K562 (cell line): Measurements from ENCODE around the gene ANK3. TPM values are rescaled to one million over a fixed set of nuclear protein-coding genes. Genes with fewer than 3 reads are reported as not detected.

Source experiments
- ARID2 ChIP-seq: fragments of 450-650 bp; IDR thresholded peaks from 2 replicates; pipeline ENCODE4 v1.6.1; 2017; ENCODE audit warnings: antibody characterized with exemption, mild to moderate bottlenecking
- ATF6 ChIP-seq: sonication (generic); formaldehyde crosslinking; IDR thresholded peaks from 2 replicates; pipeline ENCODE4 v1.4.0; 2020; ENCODE audit warnings: mild to moderate bottlenecking, missing genetic modification reagents
- CCAR2 ChIP-seq: fragments of 200-400 bp; formaldehyde crosslinking; IDR thresholded peaks from 2 replicates; pipeline ENCODE4 v1.6.1; 2017; ENCODE audit warnings: mild to moderate bottlenecking, low read depth, low read length
- EP400 ChIP-seq: fragments of 450-650 bp; IDR thresholded peaks from 2 replicates; pipeline ENCODE4 v1.6.1; 2017; ENCODE audit warnings: antibody characterized with exemption, mild to moderate bottlenecking, moderate library complexity
- FOXA3 ChIP-seq, 2 experiments: fragments of 450-650 bp in 1 of 2; sonication (generic) in 1 of 2; formaldehyde crosslinking; IDR thresholded peaks in 1 of 2; conservative IDR thresholded peaks in 1 of 2; 2 replicates each; pipeline versions ENCODE4 v1.4.0 to v1.8.0; 2020 to 2022; ENCODE audit warnings: mild to moderate bottlenecking in 2 of 2, missing genetic modification reagents in 1 of 2
- FOXP4 ChIP-seq: sonication (generic); formaldehyde crosslinking; IDR thresholded peaks from 2 replicates; pipeline ENCODE4 v1.8.0; 2022; ENCODE audit warnings: mild to moderate bottlenecking, missing genetic modification reagents, borderline replicate concordance
- HDAC3 ChIP-seq: fragments of 450-650 bp; IDR thresholded peaks from 2 replicates; pipeline ENCODE4 v1.6.1; 2018; ENCODE audit warnings: borderline replicate concordance, mild to moderate bottlenecking, moderate library complexity; ENCODE audit not compliant: partially characterized antibody
- HNRNPL ChIP-seq: fragments of 200-400 bp; formaldehyde crosslinking; IDR thresholded peaks from 2 replicates; pipeline ENCODE4 v1.6.1; 2017; ENCODE audit warnings: low read depth, mild to moderate bottlenecking, low read length
- IFI16 ChIP-seq: fragments of 250-450 bp; sonication (Bioruptor Pico); IDR thresholded peaks from 2 replicates; pipeline ENCODE4 v2.1.2; 2022; ENCODE audit warnings: mild to moderate bottlenecking, inconsistent platforms
- MAFF ChIP-seq: IDR thresholded peaks from 2 replicates; pipeline ENCODE4 v1.6.1; 2012; ENCODE audit warnings: low read length, improper control_type of control experiment
- NRF1 ChIP-seq, 2 experiments: fragments of 450-650 bp; IDR thresholded peaks in 1 of 2; conservative IDR thresholded peaks in 1 of 2; 2 replicates each; pipeline ENCODE4 v1.6.1; 2014; ENCODE audit warnings: mild to moderate bottlenecking in 2 of 2
- RBM22 ChIP-seq: fragments of 200-400 bp; formaldehyde crosslinking; IDR thresholded peaks from 2 replicates; pipeline ENCODE4 v1.6.1; 2018; ENCODE audit warnings: low read length, low read depth; ENCODE audit not compliant: poor library complexity, severe bottlenecking
- SMC3 ChIP-seq: conservative IDR thresholded peaks from 2 replicates; pipeline ENCODE4 v1.6.1; 2011; ENCODE audit warnings: low read depth, low read length, improper control_type of control experiment; ENCODE audit not compliant: insufficient read depth
- SNRNP70 ChIP-seq: fragments of 200-400 bp; formaldehyde crosslinking; optimal IDR thresholded peaks from 2 replicates; pipeline ENCODE3; 2017; ENCODE audit warnings: low read depth, low read length
- SOX6 ChIP-seq: fragments of 450-650 bp; IDR thresholded peaks from 2 replicates; pipeline ENCODE4 v1.6.1; 2014; ENCODE audit warnings: mild to moderate bottlenecking
- TAF1 ChIP-seq: IDR thresholded peaks from 2 replicates; pipeline ENCODE4 v1.6.1; 2011; ENCODE audit warnings: mild to moderate bottlenecking, low read length, moderate library complexity; ENCODE audit not compliant: insufficient read depth, control insufficient read depth, severe bottlenecking; ENCODE audit errors: extremely low read depth
- ZFP1 ChIP-seq: fragments of 450-650 bp; formaldehyde crosslinking; IDR thresholded peaks from 2 replicates; pipeline ENCODE4 v1.4.0; 2020; ENCODE audit warnings: mild to moderate bottlenecking, mixed read lengths
- ZNF239 ChIP-seq: fragments of 250-450 bp; sonication (Bioruptor Pico); IDR thresholded peaks from 2 replicates; pipeline ENCODE4 v1.4.0; 2020; ENCODE audit warnings: mild to moderate bottlenecking
- ZNF280A ChIP-seq: fragments of 450-650 bp; IDR thresholded peaks from 2 replicates; pipeline ENCODE4 v1.6.1; 2018; ENCODE audit warnings: mild to moderate bottlenecking, low read depth; ENCODE audit not compliant: partially characterized antibody
- ZNF518B ChIP-seq: fragments of 250-450 bp; sonication (Bioruptor Pico); IDR thresholded peaks from 2 replicates; pipeline ENCODE4 v1.5.0; 2021; ENCODE audit warnings: mild to moderate bottlenecking, moderate library complexity
- polyA plus RNA-seq, 8 experiments: library from polyadenylated mRNA; depleted of rRNA in 4 of 8; stranded (reverse) in 5 of 8; unstranded in 3 of 8; fragments of >200 nt; fragmentation: Nextera tagmentation in 2 of 8; fragmentation: Illumina TruSeq in 1 of 8; extraction: Ambion mirVana in 2 of 8; extraction: Trizol in 1 of 8; gene quantifications; 2 replicates each; pipeline versions ENCODE4 v1.2.1 to v1.2.3, GENCODE V29; 2011 to 2014; ENCODE audit warnings: inconsistent platforms in 1 of 8, missing spikeins in 1 of 8
- total RNA-seq, 7 experiments: library from RNA; depleted of rRNA in 6 of 7; stranded (reverse); fragments of >200 nt in 6 of 7; fragmentation: Illumina TruSeq in 2 of 7; extraction: Trizol in 2 of 7; gene quantifications; 2 replicates each; pipeline versions ENCODE4 v1.2.1 to v1.2.3, GENCODE V29; 2011 to 2021; ENCODE audit warnings: low replicate concordance in 1 of 7

Gene ANK3
- total and polyA plus RNA-seq, 9 of the 15 experiments (the other 6 are each of a cell fraction or from before 2014, with no cell fraction given) = 10.0 to 32.3 (median 17.9) TPM

GRCh38 chr10:60073397-60073780 is 316.3 kb downstream of the ANK3 start (continued):
- no peak for TF ChIP-seq FOXP4 (CRISPR knock-in tag)
- TF ChIP-seq EP400 = 0 out of 2 replicates have a peak, but pooled peaks have one; percentile 27
- peak; percentile 84 to 97; a peak in 3 of 4 replicates for TF ChIP-seq FOXA3 (CRISPR knock-in tag; conservative IDR thresholded peaks at IDR 0.05 in 1 of 2, IDR thresholded peaks at IDR 0.05 in 1 of 2)
- no peak for TF ChIP-seq HNRNPL
- TF ChIP-seq MAFF = peak; percentile 68
- no peak for TF ChIP-seq RBM22
- TF ChIP-seq SMC3 = no peak
- TF ChIP-seq ATF6 (CRISPR knock-in tag) = no peak
- no peak for TF ChIP-seq IFI16 (CRISPR knock-in tag)
- no peak for TF ChIP-seq NRF1 (conservative IDR thresholded peaks at IDR 0.05 in 1 of 2, IDR thresholded peaks at IDR 0.05 in 1 of 2)
- peak; percentile 43 for TF ChIP-seq HDAC3
- no peak for TF ChIP-seq CCAR2
- TF ChIP-seq SOX6 = peak; percentile 77
- no peak for TF ChIP-seq SNRNP70
- TF ChIP-seq TAF1 = no peak
- no peak for TF ChIP-seq ARID2
- TF ChIP-seq ZNF280A = no peak
- no peak for TF ChIP-seq ZNF239 (CRISPR knock-in tag)
- TF ChIP-seq ZNF518B (CRISPR knock-in tag) = no peak
- no peak for TF ChIP-seq ZFP1 (CRISPR knock-in tag)
